Peyer's patch (tissue), 4 donors: ENCODE results near the gene SEC14L2.

Experiments
- POLR2A ChIP-seq, 2 donors: fragments of 450-650 bp; IDR thresholded peaks; one replicate each; pipeline ENCODE4 v1.5.1; 2017; ENCODE audit warnings: antibody characterized with exemption in 2 of 2, mild to moderate bottlenecking in 2 of 2, moderate library complexity in 2 of 2
- TF ChIP-seq, protein P1 (sequence below), 6 experiments: fragments of 450-650 bp in 4 of 6; fragments of 200-600 bp in 2 of 6; sonication (generic) in 1 of 6; IDR thresholded peaks; one replicate each; pipeline ENCODE4 v1.5.1; 2017 to 2019; ENCODE audit warnings: antibody characterized with exemption in 6 of 6, mild to moderate bottlenecking in 3 of 6, moderate library complexity in 1 of 6

GRCh38 chr22:30432096-30432495, 35.3 kb downstream of the SEC14L2 start:
- TF ChIP-seq, protein P1, sequence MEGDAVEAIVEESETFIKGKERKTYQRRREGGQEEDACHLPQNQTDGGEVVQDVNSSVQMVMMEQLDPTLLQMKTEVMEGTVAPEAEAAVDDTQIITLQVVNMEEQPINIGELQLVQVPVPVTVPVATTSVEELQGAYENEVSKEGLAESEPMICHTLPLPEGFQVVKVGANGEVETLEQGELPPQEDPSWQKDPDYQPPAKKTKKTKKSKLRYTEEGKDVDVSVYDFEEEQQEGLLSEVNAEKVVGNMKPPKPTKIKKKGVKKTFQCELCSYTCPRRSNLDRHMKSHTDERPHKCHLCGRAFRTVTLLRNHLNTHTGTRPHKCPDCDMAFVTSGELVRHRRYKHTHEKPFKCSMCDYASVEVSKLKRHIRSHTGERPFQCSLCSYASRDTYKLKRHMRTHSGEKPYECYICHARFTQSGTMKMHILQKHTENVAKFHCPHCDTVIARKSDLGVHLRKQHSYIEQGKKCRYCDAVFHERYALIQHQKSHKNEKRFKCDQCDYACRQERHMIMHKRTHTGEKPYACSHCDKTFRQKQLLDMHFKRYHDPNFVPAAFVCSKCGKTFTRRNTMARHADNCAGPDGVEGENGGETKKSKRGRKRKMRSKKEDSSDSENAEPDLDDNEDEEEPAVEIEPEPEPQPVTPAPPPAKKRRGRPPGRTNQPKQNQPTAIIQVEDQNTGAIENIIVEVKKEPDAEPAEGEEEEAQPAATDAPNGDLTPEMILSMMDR (IDR thresholded peaks at IDR 0.05), result no peak
- TF ChIP-seq POLR2A (IDR thresholded peaks at IDR 0.05), result no peak
